Activated effector memory CD4-positive, alpha-beta T cell treated with Interleukin-2 at 50 U/mL for 16 hours (primary cell): Measurements from ENCODE around the gene SLC6A20.
"Not testable (repeated sequence)": the region's sequence is repeated elsewhere in the genome, so short reads cannot be mapped to it uniquely, and the experiment has no call there.

Experiments
- DNase-seq: peaks from one replicate; pipeline ENCODE4 v3.0.0-alpha.2; 2020

SLC6A20 gene

GRCh38 chr3:45756055-45756454 is 40.3 kb downstream of the SLC6A20 start:
- no peak for DNase-seq

GRCh38 chr3:45754461-45754860 is 41.9 kb downstream of the SLC6A20 start:
- no peak for DNase-seq

DNA sequence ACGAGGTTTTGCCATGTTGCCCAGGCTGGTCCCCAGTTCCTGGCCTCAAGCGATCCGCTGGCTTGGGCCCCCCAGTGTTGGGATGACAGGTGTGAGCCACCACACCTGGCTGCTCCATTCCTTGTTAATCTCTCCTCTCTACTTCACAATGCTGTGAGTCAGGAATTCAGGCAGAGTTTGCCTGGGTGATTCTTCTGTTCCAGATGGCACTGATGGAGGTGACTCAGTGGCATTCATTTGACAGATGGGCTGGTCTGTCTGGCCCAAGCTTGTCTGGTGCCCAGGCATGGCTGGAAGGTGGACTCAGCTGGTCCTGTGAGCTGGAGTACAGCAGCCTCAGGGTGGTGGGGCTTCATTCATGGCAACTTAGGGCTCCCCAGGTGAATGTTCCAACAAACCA is 43.2 kb downstream of the SLC6A20 start:
- DNase-seq: no peak

GRCh38 chr3:45751537-45752242 is 44.6 kb downstream of the SLC6A20 start:
- no peak for DNase-seq

DNA sequence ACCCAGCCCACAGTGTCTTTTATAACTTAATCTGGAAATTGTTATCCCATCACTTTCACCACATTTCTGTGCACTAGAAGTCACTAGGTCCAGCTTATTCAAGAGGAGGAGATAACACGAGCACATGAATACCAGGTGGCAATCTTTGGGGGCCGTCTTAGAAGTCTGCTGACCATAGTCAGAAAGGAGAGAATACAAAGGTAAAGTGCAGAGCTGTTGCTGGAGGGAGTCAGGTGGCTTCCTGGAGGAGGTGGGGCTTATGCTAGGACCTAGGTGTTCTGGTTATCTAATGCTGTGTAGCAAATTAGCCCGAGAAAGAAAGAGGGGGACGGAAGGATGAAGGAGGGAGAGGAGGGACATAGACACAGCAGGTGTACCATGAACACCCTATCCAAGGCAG is 46.5 kb downstream of the SLC6A20 start:
- DNase-seq: no peak

- DNase-seq: not testable (repeated sequence)
Observed at GRCh38 chr3:45749036-45749600, 47.2 kb downstream of the SLC6A20 start.

DNA sequence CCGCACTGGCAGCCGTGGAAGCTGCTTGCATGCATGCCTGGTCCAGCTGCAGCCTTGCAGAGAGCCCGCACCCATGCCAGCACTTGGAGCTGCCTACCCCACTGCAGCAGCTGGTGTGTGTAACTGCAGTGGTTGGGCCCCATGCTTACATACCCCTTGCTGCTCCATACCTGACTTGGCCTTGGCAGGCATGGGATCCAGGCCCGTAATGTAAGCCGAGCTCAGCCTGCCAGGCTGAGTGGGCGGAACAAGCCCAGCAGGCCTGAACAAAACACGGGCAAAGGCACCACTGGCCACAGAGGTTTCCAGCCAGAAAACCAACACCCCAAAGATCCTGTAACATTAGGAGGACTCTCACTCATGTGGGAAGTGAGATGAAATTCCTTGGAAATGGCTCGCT is 48.3 kb downstream of the SLC6A20 start:
- no peak for DNase-seq

- no peak for DNase-seq
Observed at GRCh38 chr3:45746777-45747622, 49.3 kb downstream of the SLC6A20 start.

DNA sequence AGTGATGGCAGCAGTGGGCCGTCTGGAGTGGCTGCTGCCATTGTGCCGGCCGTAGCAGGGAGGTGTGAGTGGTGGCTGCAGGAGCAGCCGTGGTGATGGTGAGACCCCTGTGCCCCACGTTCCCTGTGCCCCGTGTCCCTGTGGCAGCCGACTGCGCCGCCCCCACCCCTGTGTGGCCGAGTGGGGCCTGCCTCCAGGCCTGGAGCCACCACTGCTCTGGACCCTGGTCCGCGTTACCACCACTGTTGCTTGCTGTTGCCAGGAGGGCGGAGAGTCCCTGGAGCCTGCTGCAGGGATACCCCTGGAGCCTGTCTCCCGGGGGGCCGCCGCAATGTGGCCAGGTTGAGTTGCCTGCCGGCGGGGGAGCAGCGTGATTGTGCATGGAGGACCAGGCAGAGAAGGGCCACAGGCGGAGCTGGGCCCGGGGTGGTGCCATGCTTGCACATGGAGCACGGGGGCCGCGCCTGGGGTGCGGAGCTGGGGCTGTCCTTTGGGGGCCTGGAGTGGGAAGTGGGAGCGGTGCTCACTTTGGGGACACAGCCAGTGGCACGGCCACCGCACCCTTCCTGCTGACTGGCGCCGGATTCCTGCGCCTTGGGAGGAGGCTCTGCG is 50.1 kb downstream of the SLC6A20 start:
- no peak for DNase-seq

DNA sequence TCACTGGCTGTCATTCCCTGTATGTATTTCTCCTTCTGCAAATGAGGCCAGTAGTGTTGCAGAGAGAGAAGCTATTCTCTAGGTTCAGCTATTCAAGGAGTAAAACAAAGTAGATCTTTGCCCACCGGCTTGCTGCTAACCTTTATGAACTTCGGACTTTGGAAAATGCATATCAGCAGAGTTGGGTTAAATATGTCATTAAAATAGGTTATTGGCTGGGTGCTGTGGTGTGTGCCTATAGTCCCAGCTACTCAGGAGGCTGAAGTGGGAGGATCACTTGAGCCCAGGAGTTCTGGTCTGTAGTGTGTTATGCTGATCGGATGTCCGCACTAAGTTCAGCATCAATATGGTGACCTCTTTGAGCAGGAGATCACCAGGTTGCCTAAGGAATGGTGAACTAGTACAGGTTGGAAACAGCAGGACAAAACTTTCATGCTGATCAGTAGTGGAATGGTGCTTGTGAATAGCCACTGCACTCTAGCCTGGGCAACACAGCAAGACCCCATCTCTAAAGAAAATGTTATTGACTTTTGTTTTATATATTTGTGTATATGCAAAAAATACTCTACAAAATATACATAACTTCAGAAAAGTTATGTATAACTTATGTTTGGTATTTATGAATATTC is 53.8 kb downstream of the SLC6A20 start:
- no peak for DNase-seq

GRCh38 chr3:45741742-45742460 is 54.4 kb downstream of the SLC6A20 start:
- no peak for DNase-seq

DNA sequence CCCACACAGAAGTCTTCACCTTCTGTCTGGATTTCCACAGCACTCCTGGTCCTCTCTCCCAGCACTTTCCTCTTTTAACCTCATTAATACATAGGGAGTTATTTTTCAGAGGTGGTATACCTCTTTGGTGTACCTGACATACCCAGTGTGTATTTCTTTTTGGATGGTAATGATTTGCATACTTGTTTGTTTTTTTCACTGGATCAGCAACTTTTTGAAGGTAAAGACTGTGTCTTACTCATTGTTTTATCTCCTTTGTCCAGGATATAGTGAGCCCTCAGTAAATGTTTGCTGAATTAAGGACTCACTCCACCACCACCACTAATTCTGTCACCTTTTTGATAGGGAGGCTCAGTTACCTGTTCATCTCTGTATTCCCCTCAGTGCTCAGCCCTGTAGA is 55.1 kb downstream of the SLC6A20 start:
- DNase-seq: no peak

DNA sequence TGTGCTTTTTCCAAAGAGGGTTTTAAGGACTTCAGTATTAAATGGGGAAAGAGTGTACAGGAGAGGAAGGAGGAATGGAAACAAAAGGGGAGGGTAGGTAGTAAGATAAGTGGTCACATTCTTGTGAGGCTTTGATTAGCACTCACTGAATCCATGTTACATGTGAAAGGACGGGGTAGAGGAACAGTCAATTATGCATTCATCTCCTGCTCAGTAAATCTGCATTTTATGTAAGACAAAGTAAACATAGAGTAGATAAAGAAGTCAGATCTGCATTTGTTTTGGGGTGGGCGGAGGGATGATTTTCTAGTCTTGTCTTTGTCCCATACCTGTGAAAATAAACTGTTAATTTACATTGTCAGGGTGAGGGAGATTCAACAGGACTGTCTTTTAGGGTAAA is 56.3 kb downstream of the SLC6A20 start:
- no peak for DNase-seq

DNA sequence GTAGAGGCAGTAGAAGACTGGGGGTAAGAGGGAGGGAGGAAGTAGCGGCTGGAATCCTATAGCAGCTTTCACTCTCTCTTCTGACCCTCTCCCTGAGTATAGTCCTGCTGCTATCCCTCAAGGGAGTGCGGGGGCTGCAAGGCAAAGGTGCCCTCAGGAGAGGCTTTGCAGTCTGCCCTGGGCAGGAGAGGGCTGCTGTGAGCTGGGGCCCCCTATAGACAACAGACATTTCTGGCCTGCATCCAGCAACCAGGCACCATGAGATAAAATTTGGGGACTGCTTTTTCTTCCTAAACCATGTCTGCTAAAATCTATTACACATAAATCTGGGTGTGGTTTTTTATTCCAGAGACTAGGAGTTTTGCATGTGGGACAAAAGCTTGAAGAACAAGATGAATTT is 59.1 kb downstream of the SLC6A20 start:
- DNase-seq: no peak

DNA sequence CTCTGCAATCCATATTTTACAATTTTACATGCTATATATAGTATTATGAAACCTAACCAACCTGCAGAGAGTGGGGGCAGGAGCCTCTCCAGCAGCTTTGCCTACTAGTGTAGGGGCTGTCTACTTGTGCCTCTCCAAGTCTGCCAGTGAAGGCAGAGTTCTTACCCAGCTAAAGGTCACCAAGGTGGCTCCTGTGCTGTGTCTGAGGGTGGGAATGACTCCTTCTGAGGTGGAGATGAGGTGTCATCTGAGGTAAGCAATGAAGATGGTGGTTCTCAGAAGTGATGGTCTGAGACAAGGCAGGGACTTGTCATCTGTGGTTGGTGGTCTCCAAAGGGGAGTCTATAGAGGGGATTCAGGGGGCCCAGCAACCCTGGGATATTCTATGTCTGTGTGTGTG is 59.6 kb downstream of the SLC6A20 start:
- no peak for DNase-seq

DNA sequence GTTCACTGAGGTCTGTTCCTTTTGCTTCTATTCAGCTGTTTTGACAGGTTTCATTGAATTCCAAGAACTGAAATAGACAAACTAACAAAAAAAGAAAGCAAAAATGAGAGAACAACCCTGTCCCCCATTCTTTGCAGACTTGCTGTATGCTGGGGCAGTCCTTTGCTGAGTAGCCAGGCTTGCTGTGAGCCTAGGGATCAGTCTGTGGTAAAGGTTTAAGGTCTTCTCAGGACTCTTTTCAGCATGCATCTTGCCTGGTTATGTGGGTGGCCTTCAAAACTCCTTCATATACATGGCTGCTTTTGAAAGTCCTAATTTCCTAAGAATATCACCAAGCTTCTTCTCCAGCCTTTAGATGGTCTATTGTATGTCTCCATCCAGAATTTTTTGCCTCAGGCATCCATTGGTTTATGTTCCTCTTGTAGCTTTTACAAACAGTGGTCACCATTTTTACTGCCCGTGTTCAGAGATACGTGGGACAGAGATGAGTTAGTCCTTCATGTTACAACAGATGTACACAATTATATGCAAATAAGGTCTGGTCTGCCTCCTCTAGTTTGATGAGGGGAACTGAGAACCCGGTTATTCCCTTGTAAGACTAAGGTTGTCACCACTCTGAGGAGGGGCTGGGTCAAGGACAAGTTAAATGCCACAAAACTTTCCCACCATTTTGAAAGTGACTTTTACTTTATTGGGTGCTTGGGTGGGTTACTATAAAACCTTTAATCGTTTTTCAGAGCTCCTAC is 65.8 kb downstream of the SLC6A20 start:
- DNase-seq: no peak

- no peak for DNase-seq
Observed at GRCh38 chr3:45729614-45730013, 66.7 kb downstream of the SLC6A20 start.

GRCh38 chr3:45724911-45725310 is 71.4 kb downstream of the SLC6A20 start:
- no peak for DNase-seq

- no peak for DNase-seq
Observed at GRCh38 chr3:45719655-45720487, 76.5 kb downstream of the SLC6A20 start.

DNA sequence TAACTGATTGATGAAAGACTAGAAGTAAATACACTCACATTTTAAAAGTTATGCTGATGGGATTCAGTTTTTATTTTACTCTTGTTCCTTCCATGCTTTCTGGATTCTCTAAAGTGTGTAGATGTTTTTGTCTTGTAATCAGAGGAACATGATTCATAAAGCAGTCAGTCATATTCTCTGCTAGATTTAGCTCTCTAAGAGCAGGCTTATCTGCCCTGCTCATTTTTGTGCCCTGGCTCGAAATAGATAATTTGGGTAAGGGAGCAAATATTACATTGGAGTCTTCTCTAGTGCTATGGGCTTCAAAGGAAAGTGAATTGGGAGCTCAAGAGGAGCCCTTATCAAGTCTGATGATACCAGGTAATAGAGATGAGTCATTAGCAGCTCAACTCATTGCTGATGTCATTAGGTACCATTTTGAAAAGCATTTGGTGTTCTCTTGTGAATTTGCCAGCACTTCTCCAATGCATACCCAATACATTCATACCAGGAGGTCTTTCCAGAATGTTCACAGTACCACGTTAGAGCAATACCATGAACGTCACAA is 79.5 kb downstream of the SLC6A20 start:
- no peak for DNase-seq
